Measurements from ENCODE around the gene KCNH6.

GRCh38 chr17:63571632-63572310 is 48.6 kb downstream of the KCNH6 start:
- TF ChIP-seq CTCF (IDR thresholded peaks at IDR 0.05) (no peak), POLR2A (IDR thresholded peaks at IDR 0.05) (no peak), EP300 (IDR thresholded peaks at IDR 0.05) (no peak)
